ENCODE data around the gene CACNA1H.

- no peak for TF ChIP-seq CTCF (IDR thresholded peaks at IDR 0.05)
- TF ChIP-seq POLR2A (IDR thresholded peaks at IDR 0.05), result no peak
Measured at GRCh38 chr16:1154291-1154886, 1.5 kb downstream of the CACNA1H start.

Data from uterus (tissue), 2 donors.